NCI-H2196 (cell line): ENCODE measurements around the gene AGK.
"Not testable (repeated sequence)": the region's sequence is repeated elsewhere in the genome, so short reads cannot be mapped to it uniquely, and the experiment has no call there.

Experiments used
- DNase-seq: peaks from one replicate; lab custom pipeline; 2025; ENCODE audit not compliant: unreplicated experiment; lab: John Stamatoyannopoulos, UW

Gene AGK

DNA sequence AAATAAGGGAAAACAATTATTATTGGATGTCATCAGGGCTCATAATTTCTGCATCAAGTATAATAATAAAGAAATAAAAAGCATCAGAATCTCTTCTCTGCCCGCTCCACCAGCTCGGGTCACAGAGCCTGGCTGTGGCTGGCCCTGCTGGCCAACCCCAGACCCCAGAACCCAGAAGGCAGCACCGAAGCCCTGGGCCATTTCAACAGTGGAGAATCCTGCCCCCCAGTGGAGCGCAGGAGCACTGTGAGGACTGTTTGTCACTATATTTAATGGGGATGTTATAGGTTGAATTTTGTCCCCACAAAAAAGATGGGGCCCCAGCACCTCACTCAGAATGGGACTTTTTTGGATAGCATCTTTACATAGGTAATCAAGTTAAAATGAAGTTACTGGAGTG is 123.5 kb downstream of the AGK start:
- no peak for DNase-seq

DNA sequence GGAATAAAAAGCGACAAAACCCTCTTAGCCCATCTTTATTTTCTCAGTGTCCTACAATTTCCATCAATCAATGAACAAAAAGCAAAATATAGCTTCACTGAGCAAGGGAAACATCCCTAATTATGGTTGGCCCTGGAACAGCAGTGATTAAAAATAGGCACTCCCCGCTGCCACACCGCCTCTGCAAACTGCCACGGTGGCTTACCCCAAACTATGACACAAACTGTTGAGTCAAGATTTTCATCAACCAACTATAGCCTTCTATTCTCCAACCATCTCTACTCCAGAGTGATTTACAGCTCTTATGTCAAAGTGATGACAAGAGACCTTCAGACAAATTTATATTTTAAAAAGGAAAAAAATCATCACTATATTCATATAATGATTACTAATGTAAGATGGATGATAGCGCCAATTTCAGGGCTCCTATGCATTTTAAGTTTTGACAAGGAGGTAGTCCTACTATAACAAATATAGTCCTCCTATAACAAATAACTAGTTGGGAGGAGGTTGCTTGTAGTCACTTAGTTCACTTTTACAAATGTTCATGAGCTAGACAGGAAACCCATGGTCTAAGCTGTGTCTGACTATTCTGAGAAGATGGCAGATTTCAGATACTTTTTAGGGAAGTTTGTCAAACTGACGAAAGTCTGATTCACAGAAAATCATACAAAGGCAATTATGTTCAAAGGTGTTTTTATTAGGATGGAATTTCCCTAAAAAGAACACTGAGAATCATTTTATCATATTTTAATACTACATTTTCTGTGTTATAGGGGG is 124.4 kb downstream of the AGK start:
- DNase-seq = no peak

DNA sequence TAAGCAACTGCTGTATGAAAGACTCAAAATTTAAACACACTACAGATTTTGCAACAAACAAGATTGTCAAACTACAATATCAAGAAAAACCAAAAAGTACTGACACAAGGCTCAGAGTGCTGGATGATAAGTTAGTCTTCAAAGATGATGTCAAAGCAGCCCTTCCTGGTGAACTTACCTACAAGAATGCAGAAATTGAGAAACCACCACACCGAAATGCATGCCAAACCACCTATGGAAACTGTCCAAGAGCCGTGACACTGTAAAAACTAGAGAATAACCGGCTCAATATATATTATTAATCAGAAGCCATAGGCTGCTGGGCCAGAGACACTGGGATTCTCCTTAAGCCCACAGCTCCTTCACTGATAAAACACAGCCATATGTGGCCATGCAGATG is 125.4 kb downstream of the AGK start:
- DNase-seq = no peak

DNA sequence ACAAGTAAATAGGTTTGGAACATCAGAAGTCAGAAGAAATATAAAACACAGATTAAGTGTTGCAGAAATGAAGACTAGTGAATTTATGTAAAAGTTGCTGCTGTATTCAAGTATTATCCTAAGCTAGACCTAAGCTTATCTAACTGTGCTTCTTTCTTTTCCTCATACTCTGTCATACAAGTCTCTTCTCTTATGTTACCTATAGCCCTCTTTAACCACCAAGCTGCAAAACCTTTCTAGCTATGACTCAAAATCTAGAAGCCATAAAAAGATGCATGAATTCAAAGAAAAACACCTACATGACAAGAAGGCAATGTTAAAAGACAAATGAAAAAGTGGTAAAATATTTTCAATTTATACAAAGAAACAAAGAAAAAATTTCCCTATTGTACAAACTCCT is 127.8 kb downstream of the AGK start:
- DNase-seq = no peak

DNA sequence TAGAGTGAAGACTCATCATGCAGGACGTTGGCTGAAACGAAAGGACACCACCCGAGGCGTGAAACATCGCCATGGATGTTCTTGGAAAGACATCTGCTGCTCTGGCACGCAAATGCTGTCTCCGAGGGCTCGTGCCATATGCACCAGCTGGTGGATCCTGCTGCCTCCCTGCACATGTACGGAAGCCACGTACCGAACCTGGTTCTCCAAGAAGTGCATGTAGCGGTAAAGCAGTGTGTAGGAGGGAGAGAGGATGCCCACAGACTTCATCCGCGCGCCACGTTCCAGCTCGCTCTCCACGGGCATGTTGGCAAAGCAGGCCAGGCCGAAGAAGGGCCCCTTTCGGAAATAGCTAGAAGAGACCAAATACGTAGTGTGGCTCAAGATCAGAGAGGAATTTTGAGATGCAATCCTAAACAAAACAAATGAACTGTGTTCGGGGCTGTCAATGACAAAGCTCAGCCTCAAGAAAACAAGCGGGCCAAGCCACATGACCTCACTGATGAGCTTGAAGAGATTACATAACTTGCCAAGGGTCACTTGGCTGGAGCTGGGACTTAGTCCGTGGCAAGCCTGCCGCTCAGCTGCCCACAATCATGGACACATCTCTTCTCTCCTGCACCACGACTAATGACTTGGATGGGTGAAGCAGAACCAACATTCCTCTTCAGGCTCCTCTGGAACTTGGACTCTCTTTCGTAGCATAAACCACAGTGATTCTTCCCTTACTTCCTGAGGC is 134.2 kb downstream of the AGK start:
- no peak for DNase-seq

DNA sequence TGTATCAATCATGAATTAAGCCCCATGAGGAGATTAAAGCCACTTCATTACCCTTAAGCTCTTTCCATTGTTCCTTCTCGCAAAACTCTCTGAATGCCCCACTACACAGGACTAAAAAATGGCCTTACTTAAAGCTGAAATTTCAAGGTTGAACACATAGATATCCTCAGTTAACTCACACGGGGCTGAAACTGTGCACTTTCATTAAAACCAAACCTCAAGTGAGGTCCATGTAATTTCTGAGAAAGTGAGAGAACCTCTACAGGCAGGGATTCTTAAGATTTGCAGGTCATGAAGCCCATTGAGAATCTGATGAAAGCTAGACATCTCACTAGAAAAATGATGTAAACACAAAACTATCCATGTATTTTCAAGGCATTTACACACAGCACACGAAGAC is 134.9 kb downstream of the AGK start:
- no peak for DNase-seq

DNA sequence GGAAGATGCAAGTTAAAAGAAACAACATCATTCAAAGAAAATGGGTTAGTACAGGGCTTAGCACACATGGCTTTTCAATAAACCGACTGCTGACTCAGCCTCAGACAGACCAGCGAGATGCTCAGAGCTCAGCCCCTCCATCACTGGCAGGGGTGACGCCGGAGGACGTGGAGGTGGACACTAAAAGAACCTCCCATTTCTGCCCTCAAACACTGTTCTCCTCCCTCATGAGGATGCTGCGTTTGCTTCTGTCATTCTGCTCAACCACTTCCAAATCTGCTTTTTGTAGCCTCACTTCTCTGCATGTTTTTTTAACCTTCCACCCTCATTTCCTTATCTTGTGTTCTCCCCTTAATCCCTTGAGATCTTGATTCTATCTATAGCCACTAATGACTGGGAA is 135.5 kb downstream of the AGK start:
- DNase-seq = no peak

DNA sequence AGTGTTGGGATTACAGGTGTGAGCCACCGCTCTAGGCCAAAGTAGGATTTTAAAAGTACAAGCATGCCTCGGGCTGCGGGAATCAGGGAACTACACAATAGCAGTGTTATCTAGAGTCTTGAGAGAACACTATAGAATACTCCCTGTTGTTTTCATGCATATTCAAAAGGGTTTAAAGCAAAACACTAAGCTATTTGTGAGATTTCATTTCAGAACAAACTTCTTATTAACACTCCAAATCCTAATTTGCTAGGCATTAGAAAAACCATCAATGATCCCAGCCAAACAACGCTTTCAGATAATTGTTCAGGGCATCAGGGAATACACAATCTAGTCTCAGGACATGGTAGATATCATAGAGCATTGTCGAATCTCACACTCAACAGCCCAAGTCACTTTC is 136.8 kb downstream of the AGK start:
- no peak for DNase-seq

DNA sequence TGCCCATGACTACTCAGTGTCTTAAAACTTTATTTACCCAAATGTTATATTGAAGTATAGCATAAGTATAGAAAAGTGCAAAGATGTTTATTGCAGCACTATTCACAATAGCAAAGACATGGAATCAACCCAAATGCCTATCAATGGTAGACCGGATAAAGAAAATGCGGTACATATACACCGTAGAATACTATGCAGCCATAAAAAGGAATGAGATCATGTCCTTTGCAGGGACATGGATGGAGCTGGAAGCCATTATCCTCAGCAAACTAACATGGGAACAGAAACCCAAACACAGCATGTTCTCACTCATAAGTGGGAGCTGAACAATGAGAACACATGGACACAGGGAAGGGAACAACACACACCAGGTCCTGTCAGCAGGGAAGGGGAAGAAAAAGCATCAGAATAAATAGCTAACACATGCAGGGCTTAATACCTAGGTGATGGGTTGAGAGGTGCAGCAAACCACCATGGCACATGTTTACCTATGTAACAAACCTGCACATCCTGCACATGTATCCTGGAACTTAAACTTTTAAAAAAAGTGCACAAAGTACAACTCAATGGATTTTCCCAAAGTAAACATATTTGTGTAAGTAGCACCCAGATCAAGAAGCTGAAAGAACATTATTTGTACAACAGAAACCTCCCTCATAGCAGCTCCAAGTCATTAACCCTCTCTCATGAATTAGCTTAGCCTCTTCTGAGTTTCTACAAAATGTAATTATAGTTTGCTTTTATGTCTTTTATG is 138.0 kb downstream of the AGK start:
- DNase-seq = not testable (repeated sequence)

DNA sequence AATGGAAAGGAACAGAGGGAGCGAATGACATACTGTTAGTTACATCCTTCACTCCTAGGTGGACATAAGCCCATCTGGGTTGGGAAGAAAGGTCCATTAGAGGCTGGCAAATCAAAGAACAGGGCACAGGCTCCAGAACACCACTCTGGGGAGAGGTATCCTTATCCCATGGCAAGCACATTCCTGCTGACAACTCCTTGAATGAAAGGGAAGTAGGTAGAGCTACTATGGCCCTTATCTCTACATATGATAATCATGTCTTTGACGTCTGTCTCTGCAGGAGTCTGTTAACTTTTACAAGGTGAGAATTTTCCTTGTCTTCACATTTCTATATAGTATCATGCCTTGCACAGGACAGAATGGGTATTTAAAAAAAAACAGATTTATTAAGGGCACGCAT is 140.3 kb downstream of the AGK start:
- no peak for DNase-seq

DNA sequence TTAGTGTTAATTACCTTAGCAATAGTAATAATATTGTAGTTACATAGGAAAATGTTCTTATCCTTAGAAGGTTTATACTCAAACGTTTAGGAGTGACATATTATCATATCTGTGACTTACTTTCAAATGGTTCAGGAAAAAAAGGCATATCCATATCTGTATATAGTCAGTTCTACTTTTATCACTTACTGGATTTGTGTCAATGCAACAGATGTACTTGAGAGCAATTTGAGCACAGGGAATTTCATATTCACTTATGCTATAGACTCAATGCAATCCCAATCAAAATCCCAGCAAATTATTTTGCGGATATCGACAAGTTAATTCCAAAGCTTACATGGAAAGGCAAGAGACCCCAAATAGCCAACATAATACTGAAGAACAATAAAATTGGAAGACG is 140.8 kb downstream of the AGK start:
- no peak for DNase-seq

DNA sequence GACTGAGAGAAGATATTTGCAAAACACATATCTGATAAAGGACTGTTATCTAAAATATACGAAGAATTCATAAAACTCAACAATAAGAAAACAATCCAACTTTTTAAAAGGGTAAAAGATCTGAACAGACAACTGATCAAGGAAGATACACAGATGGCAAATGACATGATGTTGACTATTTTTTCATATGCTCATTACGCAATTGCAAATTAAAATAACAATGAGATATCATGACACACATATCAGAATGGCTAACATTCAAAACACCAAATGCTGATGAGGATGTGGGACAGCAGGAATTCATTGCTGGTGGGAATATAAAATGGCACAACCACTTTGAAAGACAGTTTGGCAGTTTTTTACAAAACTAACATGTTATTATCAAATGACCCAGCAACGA is 141.9 kb downstream of the AGK start:
- no peak for DNase-seq

DNA sequence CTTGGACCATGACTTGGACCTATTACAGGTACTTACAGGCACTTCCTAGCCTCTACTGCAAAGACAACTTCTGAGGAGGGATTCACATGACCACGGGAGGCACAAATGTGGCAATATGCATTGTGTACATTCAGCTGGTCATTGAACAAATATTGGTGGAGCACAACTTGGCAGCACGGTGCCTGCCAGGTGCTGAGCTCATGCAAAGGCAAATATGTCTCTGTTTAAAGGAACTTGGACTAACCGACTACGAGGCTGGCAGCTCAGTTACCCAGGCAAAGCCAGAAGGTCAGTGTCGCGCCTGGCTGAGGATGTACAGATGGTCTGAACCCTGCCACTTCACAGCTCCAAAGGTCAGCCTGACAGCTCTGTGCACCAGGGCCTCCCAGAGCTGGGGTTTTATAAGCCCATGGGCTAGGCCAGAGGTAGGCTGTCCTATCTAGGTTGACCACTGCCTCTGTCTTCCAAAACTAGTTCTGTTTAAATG is 144.6 kb downstream of the AGK start:
- DNase-seq = peak; percentile 27

DNA sequence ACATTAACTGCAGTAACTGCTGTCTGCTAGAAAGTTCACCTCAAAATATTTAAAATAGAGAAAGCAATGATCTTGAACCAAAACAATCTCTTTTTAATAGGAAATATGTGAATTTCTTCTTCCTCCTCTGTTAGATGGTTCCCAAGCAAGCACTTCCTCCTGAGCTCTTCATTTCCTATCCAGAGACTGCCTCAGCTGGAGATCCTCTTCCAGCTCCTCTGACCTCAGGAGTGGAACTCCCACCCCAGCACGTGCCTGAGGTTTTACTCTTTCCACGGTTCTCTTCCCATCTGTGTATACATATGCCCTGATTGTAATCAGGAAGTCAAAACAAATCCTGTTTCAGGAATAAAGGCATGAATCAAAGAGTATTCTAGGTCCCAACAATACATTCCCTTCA is 145.1 kb downstream of the AGK start:
- DNase-seq = no peak

DNA sequence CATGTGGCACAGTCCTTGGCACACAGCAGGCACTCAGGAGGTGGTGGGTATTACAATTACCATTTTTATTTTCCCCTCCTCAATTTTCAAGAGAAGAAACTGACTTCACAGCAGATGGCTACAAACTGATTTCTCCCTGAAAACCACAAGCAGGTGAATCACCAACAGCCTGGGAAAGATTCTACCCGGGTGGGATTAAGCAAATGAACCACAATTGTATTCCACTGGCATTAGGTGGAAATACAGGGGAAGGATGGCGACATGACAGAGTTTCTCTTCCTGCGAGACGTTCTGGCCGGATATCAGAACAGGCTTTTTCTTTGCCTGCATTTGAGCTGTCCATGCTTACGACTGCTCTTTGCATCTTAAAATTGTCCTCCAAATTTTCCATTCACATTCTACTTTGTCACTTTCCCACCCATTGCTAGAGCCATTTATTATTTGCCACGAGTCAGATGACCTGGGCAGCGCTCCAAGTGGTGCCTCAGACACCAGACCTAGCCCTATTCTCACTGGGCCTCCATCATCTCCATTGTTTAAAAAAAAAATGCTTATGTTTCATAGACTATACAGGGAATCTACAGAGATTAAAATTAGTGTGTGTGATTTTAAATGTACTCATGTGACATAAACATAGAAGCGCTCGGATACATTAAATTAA is 146.1 kb downstream of the AGK start:
- no peak for DNase-seq

DNA sequence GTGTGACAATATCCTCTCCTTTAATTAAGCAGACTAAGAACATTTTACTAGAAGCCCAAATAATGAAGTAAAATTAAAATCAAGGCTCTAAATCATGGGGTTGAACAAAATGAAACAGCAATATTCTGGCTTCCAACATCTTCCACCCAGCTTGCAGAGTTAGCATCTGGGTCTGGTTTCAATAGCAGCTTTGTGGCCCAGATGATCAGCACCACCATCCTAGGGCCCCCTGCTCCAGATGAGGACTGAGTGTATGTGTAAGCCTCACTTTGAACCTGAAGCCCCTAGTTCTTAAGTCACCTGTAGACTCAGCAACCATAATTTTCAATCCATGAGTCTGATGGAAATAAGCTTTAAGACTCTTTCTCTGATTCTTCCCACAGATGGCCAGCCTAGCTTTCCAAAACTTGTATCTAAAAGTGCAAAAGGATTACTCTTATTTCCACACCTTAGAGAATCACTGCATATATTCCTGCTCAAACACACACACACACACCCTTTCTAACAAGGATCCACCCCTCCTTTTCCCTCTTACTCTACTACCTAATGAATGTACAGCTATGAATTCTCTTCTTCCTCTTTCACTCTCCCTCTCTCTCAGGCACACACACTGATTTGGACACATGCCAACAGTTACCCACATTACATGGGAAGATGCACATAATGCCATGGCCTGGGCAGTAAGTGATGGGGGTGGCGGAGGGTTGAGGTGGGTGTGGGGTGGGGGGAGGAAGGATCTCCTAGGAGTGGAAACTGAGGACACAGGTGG is 147.2 kb downstream of the AGK start:
- DNase-seq = no peak

DNA sequence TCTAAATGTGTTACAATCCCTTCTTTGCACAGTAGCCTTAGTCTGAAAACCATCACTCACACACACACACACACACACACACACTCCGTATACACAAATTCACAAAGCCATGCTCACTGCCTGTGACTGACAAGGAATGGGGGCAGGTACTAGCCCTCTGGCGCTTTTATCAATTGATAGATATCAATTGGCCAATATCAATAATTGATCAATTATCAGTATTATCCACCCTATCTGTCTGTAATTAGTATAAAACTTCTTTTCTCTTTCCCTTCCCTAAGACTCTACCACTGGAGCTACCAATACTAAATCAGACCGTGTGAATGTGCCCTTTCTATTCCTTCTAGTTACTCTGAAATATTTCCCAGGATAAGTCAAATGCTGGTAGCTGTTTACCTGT is 148.7 kb downstream of the AGK start:
- DNase-seq = no peak

DNA sequence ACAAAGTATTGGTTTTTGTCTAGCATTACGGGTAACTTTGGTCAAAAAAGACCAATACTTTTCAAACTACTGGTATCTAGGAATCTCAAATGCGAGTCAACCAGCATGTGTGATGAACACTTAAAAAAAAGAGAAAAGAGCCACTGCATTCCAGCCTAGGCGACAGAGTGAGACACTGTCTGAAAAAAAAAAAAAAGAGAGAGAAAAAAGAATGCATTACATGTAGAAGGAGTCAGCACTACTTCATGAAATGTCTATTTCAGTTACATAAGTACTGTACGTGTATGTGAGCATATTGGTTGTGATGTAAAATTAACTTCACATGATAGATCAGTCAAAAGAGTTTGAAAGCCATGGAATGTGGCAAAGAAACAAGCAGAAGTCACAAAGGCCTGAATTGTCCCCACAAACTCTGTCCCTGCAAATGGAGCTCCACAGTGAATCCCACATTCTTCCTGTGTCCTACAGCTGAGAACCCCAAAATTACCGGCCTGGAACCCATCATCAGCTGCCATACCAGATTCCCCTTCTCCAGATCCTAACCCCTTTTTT is 149.2 kb downstream of the AGK start:
- DNase-seq = no peak

DNA sequence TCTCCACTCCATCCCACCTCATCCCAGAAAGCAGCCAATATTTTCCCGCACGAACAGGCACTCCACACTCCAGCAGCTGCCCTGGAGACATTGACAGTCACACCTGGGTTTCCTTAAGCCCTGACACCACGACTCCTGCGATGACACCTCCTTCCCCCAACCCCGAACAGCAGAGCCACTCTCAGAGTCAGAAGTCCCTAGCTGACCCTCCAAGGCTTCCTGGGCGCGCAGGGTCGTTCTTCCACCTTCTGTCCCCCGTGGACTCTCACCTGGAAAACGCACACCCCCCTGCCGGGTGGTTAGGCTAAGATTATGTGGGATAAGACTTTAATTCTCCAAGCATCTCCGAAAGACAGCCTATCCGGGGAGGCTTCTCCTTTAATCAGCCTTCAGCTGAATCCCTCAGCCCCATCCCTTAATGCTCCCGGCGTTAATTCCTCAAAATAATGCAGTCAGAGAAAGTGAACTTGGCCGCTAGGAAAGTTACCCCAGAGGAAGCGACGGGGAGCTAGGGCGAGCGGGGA is 149.7 kb downstream of the AGK start:
- DNase-seq = no peak

DNA sequence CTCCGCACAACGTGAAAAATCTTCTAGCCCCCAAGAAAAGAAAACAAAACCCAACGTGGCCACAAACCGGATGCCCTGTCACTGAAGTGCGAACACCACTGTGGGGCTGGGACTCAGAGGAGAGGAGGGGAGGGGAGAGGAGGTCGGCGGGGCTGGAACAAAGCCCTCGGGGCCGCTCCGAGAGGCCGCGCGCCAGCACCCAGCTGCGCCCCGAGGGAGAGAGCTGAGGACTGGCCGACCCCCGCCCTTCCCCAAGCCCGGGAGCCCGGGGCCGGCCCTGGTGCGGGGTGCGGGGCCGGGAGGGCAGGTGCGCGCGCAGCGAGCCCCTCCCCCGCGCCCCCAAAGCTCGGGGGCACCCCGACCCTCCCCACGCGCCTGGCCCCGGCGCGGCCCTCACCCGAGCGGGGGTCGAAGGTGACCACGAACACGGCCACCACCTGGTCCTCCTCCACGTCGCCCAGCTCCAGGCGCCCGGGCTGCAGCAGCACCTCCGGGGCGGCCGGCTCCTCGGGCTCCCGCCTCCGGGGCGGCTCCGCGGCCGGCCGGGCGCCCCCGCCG is 150.4 kb downstream of the AGK start:
- DNase-seq = peak; percentile 19
